SIG-M5 (cell line): ENCODE results near the gene MFSD11.
"Not testable (repeated sequence)": the region's sequence is repeated elsewhere in the genome, so short reads cannot be mapped to it uniquely, and the experiment has no call there.

Source experiments
- DNase-seq: peaks from one replicate; lab custom pipeline; 2025; lab: John Stamatoyannopoulos, UW

MFSD11 gene

GRCh38 chr17:76797241-76797840 lies 59.4 kb downstream of the MFSD11 start:
- no peak for DNase-seq

GRCh38 chr17:76801706-76802105 lies 63.8 kb downstream of the MFSD11 start:
- DNase-seq: no peak

GRCh38 chr17:76805319-76805718 lies 67.4 kb downstream of the MFSD11 start:
- DNase-seq: no peak

GRCh38 chr17:76806151-76806550 lies 68.2 kb downstream of the MFSD11 start:
- not testable (repeated sequence) for DNase-seq

GRCh38 chr17:76806767-76807166 lies 68.8 kb downstream of the MFSD11 start:
- DNase-seq: not testable (repeated sequence)

- DNase-seq: no peak
Measured at GRCh38 chr17:76808326-76808725, 70.4 kb downstream of the MFSD11 start.

- DNase-seq: no peak
Measured at GRCh38 chr17:76810956-76811355, 73.0 kb downstream of the MFSD11 start.

- DNase-seq: no peak
Measured at GRCh38 chr17:76811834-76812233, 73.9 kb downstream of the MFSD11 start.

GRCh38 chr17:76812263-76812662 lies 74.3 kb downstream of the MFSD11 start:
- DNase-seq: no peak

GRCh38 chr17:76812968-76813367 lies 75.0 kb downstream of the MFSD11 start:
- no peak for DNase-seq

- DNase-seq: not testable (repeated sequence)
Measured at GRCh38 chr17:76815907-76816589, 78.1 kb downstream of the MFSD11 start.

GRCh38 chr17:76816590-76817135 lies 78.7 kb downstream of the MFSD11 start:
- DNase-seq: no peak

GRCh38 chr17:76820039-76820438 lies 82.1 kb downstream of the MFSD11 start:
- DNase-seq: no peak

GRCh38 chr17:76820561-76820960 lies 82.6 kb downstream of the MFSD11 start:
- DNase-seq: no peak

GRCh38 chr17:76822184-76822778 lies 84.4 kb downstream of the MFSD11 start:
- DNase-seq: no peak

- no peak for DNase-seq
Measured at GRCh38 chr17:76824093-76824492, 86.2 kb downstream of the MFSD11 start.

- DNase-seq: no peak
Measured at GRCh38 chr17:76826330-76827068, 88.6 kb downstream of the MFSD11 start.

- DNase-seq: no peak
Measured at GRCh38 chr17:76827736-76828135, 89.8 kb downstream of the MFSD11 start.
